Chondrocyte (in vitro differentiated cells): ENCODE results near the gene ATP6AP1. TPM values are rescaled to one million over a fixed set of nuclear protein-coding genes. Genes with fewer than 3 reads are reported as not detected.

Source experiments
- DNase-seq: peaks from one replicate; pipeline ENCODE4 v3.0.0; 2021; ENCODE audit warnings: mixed read lengths, low spot score
- H3K27ac Mint-ChIP-seq: one replicate; pipeline ENCODE4 v1.8.0; 2021; ENCODE audit warnings: mild to moderate bottlenecking, moderate library complexity, mixed read lengths; ENCODE audit not compliant: unreplicated experiment
- H3K27me3 Mint-ChIP-seq: 2 replicates; pipeline ENCODE4 v1.8.0; 2021; ENCODE audit warnings: low read depth, mixed read lengths
- H3K36me3 Mint-ChIP-seq: 2 replicates; pipeline ENCODE4 v1.8.0; 2021; ENCODE audit warnings: low read depth, mixed read lengths
- H3K4me1 Mint-ChIP-seq: 2 replicates; pipeline ENCODE4 v1.8.0; 2021; ENCODE audit warnings: low read depth, mild to moderate bottlenecking, mixed read lengths
- H3K4me3 Mint-ChIP-seq: one replicate; pipeline ENCODE4 v1.8.0; 2021; ENCODE audit warnings: mild to moderate bottlenecking, moderate library complexity, mixed read lengths; ENCODE audit not compliant: unreplicated experiment
- H3K9me3 Mint-ChIP-seq: 2 replicates; pipeline ENCODE4 v1.8.0; 2021; ENCODE audit warnings: low read depth, mixed read lengths
- CTCF ChIP-seq: fragments of 200-600 bp; sonication (generic); IDR thresholded peaks from 2 replicates; pipeline ENCODE4 v1.5.0; 2021; ENCODE audit warnings: antibody characterized with exemption, mild to moderate bottlenecking, moderate library complexity
- total RNA-seq: library from RNA; stranded (reverse); gene quantifications from 3 replicates; pipeline ENCODE4 v1.2.1, GENCODE V29; 2021

The ATP6AP1 gene
- total RNA-seq, 1 donor from 2014 or later: 136 TPM

DNA sequence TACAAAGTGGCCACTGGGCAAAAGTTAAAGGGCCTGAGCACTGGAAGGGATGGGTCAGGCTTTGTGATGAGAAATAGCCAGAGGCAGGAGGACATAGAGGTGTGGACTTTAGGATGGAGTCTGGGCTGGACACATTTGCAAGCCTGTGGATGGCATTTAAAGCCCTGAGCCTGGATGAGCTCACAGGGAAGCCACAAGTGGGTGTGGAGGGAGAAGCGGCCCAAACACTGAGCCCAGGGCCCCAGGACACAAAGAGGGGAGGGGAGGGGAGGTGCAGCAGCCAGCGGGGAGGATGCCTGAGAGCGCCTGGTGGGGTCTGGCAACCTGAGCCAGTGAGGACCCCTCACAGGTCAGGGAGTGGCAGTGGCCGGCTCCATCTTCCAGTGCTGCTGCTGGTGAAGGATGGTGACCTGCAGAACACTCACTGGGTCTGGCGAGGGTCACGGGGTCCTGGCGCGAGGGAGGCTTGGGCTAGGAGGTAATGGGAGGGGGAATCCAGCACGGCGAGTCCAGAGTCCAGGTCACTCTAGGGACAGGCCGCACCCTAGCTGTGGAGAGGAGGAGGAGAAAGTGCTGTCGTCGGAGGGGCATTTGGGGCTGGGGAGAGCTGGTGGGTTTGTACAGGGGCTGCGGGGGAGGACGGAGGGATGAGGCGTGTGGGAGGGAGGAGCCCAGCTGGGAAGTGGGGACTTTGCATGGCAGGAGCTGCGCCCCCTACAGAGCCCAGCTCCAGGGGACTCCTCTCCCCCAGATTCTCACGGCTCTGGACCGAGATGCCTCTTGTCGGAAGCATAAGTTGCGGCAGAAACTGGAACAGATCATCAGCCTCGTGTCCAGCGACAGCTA, 43.6 kb downstream of the ATP6AP1 start:
- H3K27ac Mint-ChIP-seq: no peak overlapping the region
- H3K9me3 Mint-ChIP-seq: no peaks in the 10 kb centered on the region
- no peak overlapping the region for H3K4me3 Mint-ChIP-seq
- no peaks in the 10 kb centered on the region for H3K4me1 Mint-ChIP-seq
- no peak for DNase-seq
- peaks cover 19% of the 10 kb centered on the region for H3K36me3 Mint-ChIP-seq
- TF ChIP-seq CTCF: no peak
- no peaks in the 10 kb centered on the region for H3K27me3 Mint-ChIP-seq

DNA sequence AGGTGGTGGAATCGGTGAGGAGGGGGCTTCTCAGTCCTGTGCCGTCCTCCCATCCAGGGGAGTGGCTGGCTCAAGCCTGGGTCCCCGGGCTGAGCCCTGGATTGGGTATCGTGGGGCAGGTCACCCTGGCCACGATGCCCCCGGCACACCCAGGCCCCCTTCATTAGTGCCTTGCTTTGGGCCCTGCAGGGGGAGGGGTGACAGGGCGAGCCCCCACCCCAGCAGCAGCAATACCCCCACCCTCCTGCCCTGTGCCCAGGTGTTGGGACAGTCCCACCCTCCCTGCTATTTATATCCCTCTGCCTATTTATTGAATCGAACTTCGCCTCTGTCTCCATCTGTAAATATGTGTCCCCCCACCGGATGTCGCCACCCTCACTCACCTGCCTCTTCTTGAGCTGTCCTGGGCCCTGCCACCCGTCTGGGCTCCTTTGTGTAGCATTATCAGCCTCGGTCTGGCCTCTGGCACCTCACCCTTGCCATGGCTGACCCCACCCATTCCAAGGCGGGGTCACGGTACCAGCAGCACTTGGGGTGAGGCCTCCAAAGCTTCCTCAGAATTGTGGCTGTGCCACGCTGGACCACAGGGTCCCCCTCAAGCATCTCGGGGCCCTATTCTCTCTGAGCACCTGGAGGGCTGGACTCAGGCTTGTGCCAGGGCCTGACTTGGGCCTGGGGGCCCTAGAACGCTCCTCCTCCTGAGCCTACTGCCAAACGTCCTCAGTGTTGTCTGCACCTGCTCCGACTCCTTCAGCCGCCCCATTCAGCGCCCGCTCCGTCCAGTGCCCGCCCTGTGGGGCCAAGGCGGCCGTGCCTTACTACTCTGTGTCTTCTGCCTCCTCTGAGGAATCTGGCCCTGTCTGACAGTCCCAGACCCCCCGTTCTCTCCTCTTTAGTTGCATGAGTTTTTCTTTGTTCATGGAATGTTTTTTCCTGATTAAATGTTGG, 44.5 kb downstream of the ATP6AP1 start:
- Mint-ChIP-seq H3K4me3 (no peak overlapping the region), H3K27me3 (no peaks in the 10 kb centered on the region), H3K9me3 (no peaks in the 10 kb centered on the region), H3K36me3 (peaks cover 19% of the 10 kb centered on the region), H3K4me1 (peaks cover 4% of the 10 kb centered on the region), H3K27ac (no peak overlapping the region)
- DNase-seq: no peak
- TF ChIP-seq CTCF: no peak

DNA sequence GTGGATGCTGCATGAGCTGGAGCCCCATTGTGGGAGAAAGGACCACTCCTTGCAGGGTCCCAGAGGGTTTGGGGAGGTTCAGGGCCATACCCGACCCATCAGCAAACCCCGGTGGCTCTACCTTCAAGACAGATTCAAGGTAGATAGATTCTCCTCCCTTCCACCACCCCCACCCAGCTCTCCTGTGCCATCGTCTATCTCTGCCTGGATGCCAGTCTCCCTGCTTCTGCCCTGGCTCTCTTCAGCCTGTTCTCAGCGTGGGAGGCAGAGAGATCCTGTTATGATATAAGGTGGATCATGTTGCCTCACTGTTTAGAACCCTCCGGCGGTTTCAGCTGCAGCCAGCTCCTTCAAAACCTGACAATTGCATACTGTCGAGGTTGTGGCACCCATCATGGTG, 45.2 kb downstream of the ATP6AP1 start:
- Mint-ChIP-seq H3K4me3 (no peak overlapping the region), H3K27me3 (no peaks in the 10 kb centered on the region), H3K36me3 (peaks cover 19% of the 10 kb centered on the region), H3K9me3 (no peaks in the 10 kb centered on the region), H3K27ac (peak overlapping the region; percentile 14), H3K4me1 (peaks cover 4% of the 10 kb centered on the region)
- no peak for DNase-seq
- no peak for TF ChIP-seq CTCF

DNA sequence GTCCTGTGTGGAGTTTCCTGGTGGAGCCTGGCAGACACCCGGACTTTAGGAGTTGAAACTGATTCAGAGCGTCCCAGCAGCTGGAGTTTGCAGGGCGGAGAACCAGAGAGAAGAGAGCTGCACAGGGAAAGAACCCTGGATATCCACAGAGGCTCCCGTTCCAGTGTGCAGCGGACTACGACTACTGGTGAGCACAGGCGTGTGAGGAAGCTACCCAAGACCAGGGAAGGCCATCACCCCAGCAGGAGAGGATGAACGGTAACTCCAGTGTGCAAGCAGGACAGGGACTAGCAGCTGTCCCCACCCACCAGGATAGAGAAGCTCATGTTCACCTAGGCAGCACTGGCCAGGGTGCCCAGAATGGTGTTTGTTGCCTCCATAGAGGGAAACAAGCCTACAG, 48.3 kb downstream of the ATP6AP1 start:
- H3K9me3 Mint-ChIP-seq: no peaks in the 10 kb centered on the region
- peaks cover 8% of the 10 kb centered on the region for H3K4me1 Mint-ChIP-seq
- peaks cover 8% of the 10 kb centered on the region for H3K36me3 Mint-ChIP-seq
- no peak overlapping the region for H3K4me3 Mint-ChIP-seq
- TF ChIP-seq CTCF: no peak
- DNase-seq: no peak
- H3K27ac Mint-ChIP-seq: peak overlapping the region; percentile 45
- H3K27me3 Mint-ChIP-seq: no peaks in the 10 kb centered on the region

DNA sequence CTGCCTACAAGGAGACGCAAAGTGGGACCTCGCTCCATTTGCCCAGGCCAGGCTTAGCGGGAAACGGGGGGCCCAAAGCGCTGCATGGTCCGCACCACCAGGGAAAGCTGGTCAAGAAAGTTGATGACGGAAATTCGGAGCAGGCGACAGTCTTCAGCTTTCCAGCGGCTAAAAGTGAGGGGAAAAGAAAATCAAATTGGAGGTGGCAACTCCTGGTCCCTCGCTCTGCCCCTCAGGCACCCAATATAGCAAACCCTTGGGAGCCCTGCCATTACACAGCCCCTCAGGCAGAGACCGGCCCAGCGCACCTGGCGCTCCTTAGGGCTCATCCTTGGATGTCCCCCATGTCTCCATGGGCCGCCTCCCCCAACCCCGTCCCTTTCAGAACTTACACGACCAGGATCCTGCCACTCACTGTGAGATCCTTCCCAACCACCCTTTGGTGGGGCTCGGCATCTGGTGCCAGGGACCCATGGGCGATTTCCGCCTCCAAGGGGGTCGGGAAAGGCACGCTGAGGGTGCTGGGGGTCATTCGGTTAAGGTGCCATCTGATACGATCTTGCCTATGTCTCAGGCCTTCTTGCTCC, 49.5 kb downstream of the ATP6AP1 start:
- no peak for DNase-seq
- Mint-ChIP-seq H3K4me3 (peak overlapping the region; percentile 78), H3K36me3 (peaks cover 3% of the 10 kb centered on the region), H3K9me3 (no peaks in the 10 kb centered on the region), H3K27me3 (no peaks in the 10 kb centered on the region), H3K27ac (peak overlapping the region; percentile 88), H3K4me1 (peaks cover 8% of the 10 kb centered on the region)
- no peak for TF ChIP-seq CTCF
